ENCODE measurements around the gene DNAJC4.
A peak's percentile ranks its signal among the peaks of the same experiment; 100 is the strongest.

DNAJC4 gene

GRCh38 chr11:64232182-64232966 is 2.0 kb downstream of the DNAJC4 start:
- Histone ChIP-seq H3K27me3 (ENCODE audit: control insufficient read depth in 1 of 2, insufficient read depth in 1 of 2, low read length in 2 of 2) (no peaks in the 10 kb centered on the region), H3K36me3 (ENCODE audit: control insufficient read depth in 1 of 2, insufficient read depth in 2 of 2, low read depth in 1 of 2, low read length in 2 of 2) (peaks cover 10 to 27% of the 10 kb centered on the region in 2 experiments), H2AK5ac (ENCODE audit: low read length, severe bottlenecking) (peak overlapping the region; percentile 2), H3K9ac (ENCODE audit: low read length) (no peak overlapping the region), H3K4me2 (ENCODE audit: low read length, poor library complexity, severe bottlenecking) (no peak overlapping the region), H3K27ac (ENCODE audit: low read length, poor library complexity, severe bottlenecking) (no peak overlapping the region), H4K8ac (ENCODE audit: low read length) (no peak overlapping the region), H3K4me1 (ENCODE audit: control insufficient read depth, insufficient read depth, low read depth, low read length) (peaks cover 45% of the 10 kb centered on the region), H2BK12ac (ENCODE audit: low read length in 2 of 2) (peak overlapping the region in 1 of 2 experiments; percentile 21), H2BK5ac (ENCODE audit: low read depth, low read length, poor library complexity, severe bottlenecking) (no peak overlapping the region), H4K91ac (ENCODE audit: low read length) (no peak overlapping the region), H3K79me1 (replicated peaks; ENCODE audit: low read length, poor library complexity, severe bottlenecking) (peaks cover 36% of the 10 kb centered on the region), H3K9me3 (ENCODE audit: control insufficient read depth, low read length) (no peaks in the 10 kb centered on the region), H3K4ac (ENCODE audit: low read depth in 1 of 2, low read length in 2 of 2) (no peak overlapping the region), H3K18ac (ENCODE audit: low read depth in 1 of 2, low read length in 2 of 2) (no peak overlapping the region), H3K4me3 (ENCODE audit: insufficient read depth in 1 of 2, low read depth in 1 of 2, low read length in 2 of 2) (no peak overlapping the region), H2BK15ac (ENCODE audit: low read depth, poor library complexity, severe bottlenecking) (peak overlapping the region; percentile 19), H2BK120ac (ENCODE audit: low read depth, low read length) (no peak overlapping the region), H2AFZ (ENCODE audit: low read depth, low read length) (no peak overlapping the region), H3K14ac (ENCODE audit: low read length in 2 of 2) (no peak overlapping the region), H3K23ac (ENCODE audit: low read length in 2 of 2) (peak overlapping the region in 1 of 2 experiments; percentile 46)
- WGBS, result 92% methylated on average over 15 of the region's 15 CpGs
- DNase-seq, result no peak

- no peak overlapping the region for H2BK15ac ChIP-seq (ENCODE audit: low read depth, poor library complexity, severe bottlenecking)
- no peak overlapping the region for H3K14ac ChIP-seq (ENCODE audit: low read length in 2 of 2)
- H3K9me3 ChIP-seq (ENCODE audit: control insufficient read depth, low read length), result no peaks in the 10 kb centered on the region
- 94% methylated on average over 7 of the region's 8 CpGs for WGBS
- no peak for DNase-seq
- H3K36me3 ChIP-seq (ENCODE audit: control insufficient read depth in 1 of 2, insufficient read depth in 2 of 2, low read depth in 1 of 2, low read length in 2 of 2), result peaks cover 16 to 32% of the 10 kb centered on the region in 2 experiments
- no peak overlapping the region for H3K18ac ChIP-seq (ENCODE audit: low read depth in 1 of 2, low read length in 2 of 2)
- no peak overlapping the region for H4K8ac ChIP-seq (ENCODE audit: low read length)
- H2AFZ ChIP-seq (ENCODE audit: low read depth, low read length), result no peak overlapping the region
- H3K4me1 ChIP-seq (ENCODE audit: control insufficient read depth, insufficient read depth, low read depth, low read length), result peaks cover 43% of the 10 kb centered on the region
- no peak overlapping the region for H3K27ac ChIP-seq (ENCODE audit: low read length, poor library complexity, severe bottlenecking)
- no peak overlapping the region for H2AK5ac ChIP-seq (ENCODE audit: low read length, severe bottlenecking)
- H2BK5ac ChIP-seq (ENCODE audit: low read depth, low read length, poor library complexity, severe bottlenecking), result no peak overlapping the region
- no peak overlapping the region for H4K91ac ChIP-seq (ENCODE audit: low read length)
- H3K4ac ChIP-seq (ENCODE audit: low read depth in 1 of 2, low read length in 2 of 2), result no peak overlapping the region
- H3K9ac ChIP-seq (ENCODE audit: low read length), result no peak overlapping the region
- no peak overlapping the region for H2BK12ac ChIP-seq (ENCODE audit: low read length in 2 of 2)
- H3K4me2 ChIP-seq (ENCODE audit: low read length, poor library complexity, severe bottlenecking), result no peak overlapping the region
- H3K23ac ChIP-seq (ENCODE audit: low read length in 2 of 2), result no peak overlapping the region
- H3K27me3 ChIP-seq (ENCODE audit: control insufficient read depth in 1 of 2, insufficient read depth in 1 of 2, low read length in 2 of 2), result no peaks in the 10 kb centered on the region
- no peak overlapping the region for H2BK120ac ChIP-seq (ENCODE audit: low read depth, low read length)
- no peak overlapping the region for H3K4me3 ChIP-seq (ENCODE audit: insufficient read depth in 1 of 2, low read depth in 1 of 2, low read length in 2 of 2)
- H3K79me1 ChIP-seq (replicated peaks; ENCODE audit: low read length, poor library complexity, severe bottlenecking), result peaks cover 41% of the 10 kb centered on the region
Observed at GRCh38 chr11:64232967-64233315, 2.6 kb downstream of the DNAJC4 start.

- H3K27ac ChIP-seq (ENCODE audit: low read length, poor library complexity, severe bottlenecking), result no peak within 1 kb of the TSS
- peak within 1 kb of the TSS; percentile 87 to 91 for H3K4me3 ChIP-seq (ENCODE audit: insufficient read depth in 1 of 2, low read depth in 1 of 2, low read length in 2 of 2)
- H3K18ac ChIP-seq (ENCODE audit: low read depth in 1 of 2, low read length in 2 of 2), result peak within 1 kb of the TSS; percentile 54 to 98
- peaks cover 42% of the 10 kb centered on the region for H3K4me1 ChIP-seq (ENCODE audit: control insufficient read depth, insufficient read depth, low read depth, low read length)
- peaks cover 27 to 43% of the 10 kb centered on the region in 2 experiments for H3K36me3 ChIP-seq (ENCODE audit: control insufficient read depth in 1 of 2, insufficient read depth in 2 of 2, low read depth in 1 of 2, low read length in 2 of 2)
- peak within 1 kb of the TSS; percentile 92 for H3K4me2 ChIP-seq (ENCODE audit: low read length, poor library complexity, severe bottlenecking)
- WGBS, result 2% methylated on average over 27 of the region's 62 CpGs
- H4K8ac ChIP-seq (ENCODE audit: low read length), result peak within 1 kb of the TSS; percentile 81
- peak within 1 kb of the TSS; percentile 64 for H2AFZ ChIP-seq (ENCODE audit: low read depth, low read length)
- H3K23ac ChIP-seq (ENCODE audit: low read length in 2 of 2), result peak within 1 kb of the TSS in 1 of 2 experiments; percentile 90
- peak within 1 kb of the TSS; percentile 78 for H2BK120ac ChIP-seq (ENCODE audit: low read depth, low read length)
- H2BK5ac ChIP-seq (ENCODE audit: low read depth, low read length, poor library complexity, severe bottlenecking), result peak within 1 kb of the TSS; percentile 12
- no peak within 1 kb of the TSS for H2AK5ac ChIP-seq (ENCODE audit: low read length, severe bottlenecking)
- H2BK12ac ChIP-seq (ENCODE audit: low read length in 2 of 2), result peak within 1 kb of the TSS in 1 of 2 experiments; percentile 85
- DNase-seq, result peak; percentile 58
- no peaks in the 10 kb centered on the region for H3K27me3 ChIP-seq (ENCODE audit: control insufficient read depth in 1 of 2, insufficient read depth in 1 of 2, low read length in 2 of 2)
- H3K4ac ChIP-seq (ENCODE audit: low read depth in 1 of 2, low read length in 2 of 2), result peak within 1 kb of the TSS; percentile 0 to 93
- H3K14ac ChIP-seq (ENCODE audit: low read length in 2 of 2), result peak within 1 kb of the TSS in 1 of 2 experiments; percentile 89
- H2BK15ac ChIP-seq (ENCODE audit: low read depth, poor library complexity, severe bottlenecking), result peak within 1 kb of the TSS; percentile 74
- peaks cover 41% of the 10 kb centered on the region for H3K79me1 ChIP-seq (replicated peaks; ENCODE audit: low read length, poor library complexity, severe bottlenecking)
- peak within 1 kb of the TSS; percentile 81 for H4K91ac ChIP-seq (ENCODE audit: low read length)
- H3K9me3 ChIP-seq (ENCODE audit: control insufficient read depth, low read length), result no peaks in the 10 kb centered on the region
- peak within 1 kb of the TSS; percentile 85 for H3K9ac ChIP-seq (ENCODE audit: low read length)
Observed at GRCh38 chr11:64233913-64234586, 3.7 kb downstream of the DNAJC4 start, which contains the start of gene VEGFB. Gene VEGFB (plus strand): TSS chr11:64234584. CDS start chr11:64234834, 250 bp downstream.

Measured in mesenchymal stem cell (in vitro differentiated cells and primary cell).